B cell (primary cell): ENCODE data around the gene SYNJ2. TPM values are rescaled to one million over a fixed set of nuclear protein-coding genes. Genes with fewer than 3 reads are reported as not detected.

Source experiments
- ATAC-seq: fragments of 200-7000 bp; cut with Tn5 transposase; one replicate; pipeline ENCODE4 v1.10.0; 2021; ENCODE audit warnings: low read depth, mild to moderate bottlenecking, moderate number of reproducible peaks, moderate library complexity
- CTCF ChIA-PET: fragments of 350-600 bp; sonication (Branson Sonifier 250); formaldehyde crosslinking; loops from one replicate; lab custom pipeline; 2021; ENCODE audit warnings: antibody characterized with exemption, inconsistent platforms; lab: Charles Lee
- POLR2A ChIA-PET: fragments of 350-600 bp; sonication (Branson Sonifier 250); formaldehyde crosslinking; loops from one replicate; lab custom pipeline; 2021; ENCODE audit warnings: antibody characterized with exemption; lab: Charles Lee
- DNase-seq: peaks from one replicate; pipeline ENCODE4 v3.0.0; 2013
- H2AFZ ChIP-seq: 2 replicates; pipeline ENCODE4 v1.6.1; 2012; ENCODE audit warnings: mild to moderate bottlenecking, low read depth, low read length; ENCODE audit not compliant: insufficient read depth, poor library complexity, severe bottlenecking
- H3K27ac ChIP-seq, 2 donors: 1 replicate in 1 of 2; 2 replicates in 1 of 2; pipeline ENCODE4 v1.5.1; 2012 to 2013; ENCODE audit warnings: low read length in 2 of 2, mild to moderate bottlenecking in 2 of 2, moderate library complexity in 1 of 2
- H3K27me3 ChIP-seq, 4 experiments: fragments of 200-600 bp in 1 of 4; sonication (generic) in 1 of 4; replicated peaks in 1 of 4; 1 replicate in 2 of 4; 2 replicates in 2 of 4; pipeline versions ENCODE4 v1.6.1 to v1.7.0; 2013 to 2016; ENCODE audit warnings: low read length in 3 of 4, mild to moderate bottlenecking in 2 of 4, mixed read lengths in 1 of 4, moderate library complexity in 1 of 4; ENCODE audit not compliant: insufficient read depth in 4 of 4, control insufficient read depth in 3 of 4; ENCODE audit errors: control extremely low read depth in 1 of 4
- H3K36me3 ChIP-seq, 2 experiments: replicated peaks in 1 of 2; 1 replicate in 1 of 2; 2 replicates in 1 of 2; pipeline versions ENCODE4 v1.6.1 to v1.7.1; 2013; ENCODE audit warnings: low read length in 1 of 2; ENCODE audit not compliant: insufficient read depth in 2 of 2, control insufficient read depth in 1 of 2; ENCODE audit errors: control extremely low read depth in 1 of 2, extremely low read depth in 1 of 2
- H3K4me1 ChIP-seq, 2 donors: fragments of 200-600 bp in 1 of 2; sonication (generic) in 1 of 2; 1 replicate in 1 of 2; 2 replicates in 1 of 2; pipeline versions ENCODE4 v1.5.1 to v1.6.1; 2013 to 2017; ENCODE audit warnings: low read length in 2 of 2; ENCODE audit not compliant: control insufficient read depth in 2 of 2, insufficient read depth in 2 of 2
- H3K4me2 ChIP-seq: replicated peaks from 2 replicates; pipeline ENCODE3; 2012; ENCODE audit warnings: mild to moderate bottlenecking, low read depth, low read length; ENCODE audit not compliant: poor library complexity, severe bottlenecking
- H3K4me3 ChIP-seq, 5 experiments: fragments of 200-600 bp in 1 of 5; sonication (generic) in 1 of 5; 1 replicate in 3 of 5; 2 replicates in 2 of 5; pipeline versions ENCODE4 v1.5.1 to v1.7.0; 2011 to 2016; ENCODE audit warnings: low read length in 4 of 5, mild to moderate bottlenecking in 4 of 5, low read depth in 2 of 5, control low read depth in 1 of 5, moderate library complexity in 1 of 5; ENCODE audit not compliant: insufficient read depth in 1 of 5; ENCODE audit errors: control extremely low read depth in 1 of 5, extremely low read depth in 1 of 5
- H3K79me2 ChIP-seq: fragments of 200-600 bp; sonication (generic); one replicate; pipeline ENCODE4 v1.6.0; 2016; ENCODE audit warnings: low read length; ENCODE audit not compliant: control insufficient read depth, insufficient read depth
- H3K9ac ChIP-seq: fragments of 200-600 bp; sonication (generic); 2 replicates; pipeline ENCODE4 v1.6.1; 2017; ENCODE audit warnings: mild to moderate bottlenecking, low read length, moderate library complexity
- H3K9me3 ChIP-seq, 3 donors: one replicate each; pipeline versions ENCODE4 v1.6.1 to v1.7.1; 2013; ENCODE audit warnings: low read length in 2 of 3; ENCODE audit not compliant: control insufficient read depth in 2 of 3, insufficient read depth in 1 of 3; ENCODE audit errors: control extremely low read depth in 1 of 3
- H4K20me1 ChIP-seq: 2 replicates; pipeline ENCODE4 v1.6.0; 2012; ENCODE audit warnings: mild to moderate bottlenecking, low read length; ENCODE audit not compliant: insufficient read depth, control insufficient read depth, poor library complexity, severe bottlenecking
- H3K27ac Mint-ChIP-seq: one replicate; pipeline ENCODE4 v1.8.0; 2021; ENCODE audit warnings: mixed read lengths
- H3K27me3 Mint-ChIP-seq: one replicate; pipeline ENCODE4 v1.8.0; 2021; ENCODE audit warnings: mixed read lengths
- H3K4me1 Mint-ChIP-seq: one replicate; pipeline ENCODE4 v1.8.0; 2021; ENCODE audit warnings: mixed read lengths
- H3K4me3 Mint-ChIP-seq: one replicate; pipeline ENCODE4 v1.8.0; 2021; ENCODE audit warnings: mixed read lengths
- H3K9me3 Mint-ChIP-seq: one replicate; pipeline ENCODE4 v1.8.0; 2022; ENCODE audit warnings: mixed read lengths; ENCODE audit not compliant: insufficient read depth
- EZH2 ChIP-seq: IDR thresholded peaks from 2 replicates; pipeline ENCODE4 v1.6.1; 2012; ENCODE audit warnings: borderline replicate concordance, low read depth, mild to moderate bottlenecking, moderate library complexity, low read length; ENCODE audit not compliant: insufficient read depth, poor library complexity, severe bottlenecking
- WGBS: methylation state at CpG from one replicate; pipeline ENCODE4 v1.1.5; 2013; ENCODE audit warnings: missing lambda C conversion rate; ENCODE audit not compliant: insufficient coverage; 5-methylcytosine and 5-hydroxymethylcytosine counted together
- intact Hi-C: fragments of 100-400 bp; cut with micrococcal nuclease; formaldehyde crosslinking; loops from one replicate; pipeline ENCODE4 v1.10.0; 2022
- polyA plus RNA-seq: library from polyadenylated mRNA; depleted of rRNA; stranded (reverse); fragments of >200 nt; gene quantifications from 2 replicates; pipeline ENCODE4 v1.2.3, GENCODE V29; 2012
- total RNA-seq, 2 donors: library from RNA; stranded (reverse); fragments of 120-200 nt in 1 of 2; gene quantifications; 1 replicate in 1 of 2; 2 replicates in 1 of 2; pipeline versions ENCODE4 v1.2.3 to v1.2.4, GENCODE V29; 2013 to 2022
- TF ChIP-seq, protein P1 (sequence below): fragments of 200-600 bp; IDR thresholded peaks from one replicate; pipeline ENCODE4 v1.8.0; 2022; ENCODE audit warnings: antibody characterized with exemption, mild to moderate bottlenecking

The SYNJ2 gene
- total and polyA plus RNA-seq, 2 donors (not counting 1 experiment from before 2014, with no cell fraction given): 5.2 to 11.4 TPM

DNA sequence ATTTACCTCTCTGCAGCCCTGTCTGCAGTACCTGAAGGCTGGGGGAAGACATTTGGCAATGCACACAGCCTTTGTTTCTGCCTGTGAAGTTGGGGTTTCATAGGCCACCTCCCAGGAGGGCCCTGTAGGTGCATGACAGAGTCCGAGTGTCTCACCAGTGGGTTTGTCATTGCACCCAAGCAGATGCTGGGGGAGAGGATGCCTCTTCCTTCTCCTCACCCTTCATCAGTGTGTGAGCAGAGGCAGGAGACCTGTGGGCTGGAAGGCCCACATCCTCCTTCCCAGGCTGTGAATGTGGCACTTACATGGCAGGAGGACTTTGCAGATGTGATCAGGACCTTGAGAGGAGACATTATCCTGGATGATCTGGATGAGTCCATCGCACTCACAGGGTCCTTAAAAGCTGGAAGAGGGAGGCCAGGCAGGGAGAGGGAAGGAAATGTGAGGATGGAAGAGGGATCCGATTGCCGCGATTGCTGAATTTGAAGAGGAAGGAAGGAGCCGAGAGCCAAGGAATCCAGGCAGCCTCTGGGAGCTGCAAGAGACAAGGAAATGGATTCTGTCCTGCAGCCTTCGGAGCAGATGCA, 30.4 kb downstream of the SYNJ2 start:
- peaks cover 28% of the 10 kb centered on the region for H3K79me2 ChIP-seq
- H2AFZ ChIP-seq: no peak overlapping the region
- CTCF ChIA-PET: interaction anchor here (0.7 kb wide), 1 partner anchor 14 kb away, joined by 3 read pairs; no protein-coding TSS in a partner anchor
- no peak for ATAC-seq
- Mint-ChIP-seq H3K27me3 (no peaks in the 10 kb centered on the region), H3K4me3 (no peak overlapping the region), H3K4me1 (peaks cover 60% of the 10 kb centered on the region), H3K27ac (no peak overlapping the region), H3K9me3 (no peaks in the 10 kb centered on the region)
- no peaks in the 10 kb centered on the region for H4K20me1 ChIP-seq
- no peak for TF ChIP-seq EZH2
- TF ChIP-seq, protein P1, sequence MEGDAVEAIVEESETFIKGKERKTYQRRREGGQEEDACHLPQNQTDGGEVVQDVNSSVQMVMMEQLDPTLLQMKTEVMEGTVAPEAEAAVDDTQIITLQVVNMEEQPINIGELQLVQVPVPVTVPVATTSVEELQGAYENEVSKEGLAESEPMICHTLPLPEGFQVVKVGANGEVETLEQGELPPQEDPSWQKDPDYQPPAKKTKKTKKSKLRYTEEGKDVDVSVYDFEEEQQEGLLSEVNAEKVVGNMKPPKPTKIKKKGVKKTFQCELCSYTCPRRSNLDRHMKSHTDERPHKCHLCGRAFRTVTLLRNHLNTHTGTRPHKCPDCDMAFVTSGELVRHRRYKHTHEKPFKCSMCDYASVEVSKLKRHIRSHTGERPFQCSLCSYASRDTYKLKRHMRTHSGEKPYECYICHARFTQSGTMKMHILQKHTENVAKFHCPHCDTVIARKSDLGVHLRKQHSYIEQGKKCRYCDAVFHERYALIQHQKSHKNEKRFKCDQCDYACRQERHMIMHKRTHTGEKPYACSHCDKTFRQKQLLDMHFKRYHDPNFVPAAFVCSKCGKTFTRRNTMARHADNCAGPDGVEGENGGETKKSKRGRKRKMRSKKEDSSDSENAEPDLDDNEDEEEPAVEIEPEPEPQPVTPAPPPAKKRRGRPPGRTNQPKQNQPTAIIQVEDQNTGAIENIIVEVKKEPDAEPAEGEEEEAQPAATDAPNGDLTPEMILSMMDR: no peak
- no peaks in the 10 kb centered on the region for H3K27me3 ChIP-seq
- no peak for DNase-seq
- 99% methylated on average over 6 of the region's 7 CpGs for WGBS
- peaks cover 0 to 6% (median 0%) of the 10 kb centered on the region in 3 donors for H3K9me3 ChIP-seq
- no peaks in the 10 kb centered on the region for H3K36me3 ChIP-seq
- no peak overlapping the region for H3K4me2 ChIP-seq
- H3K4me3 ChIP-seq: no peak overlapping the region
- no peak overlapping the region for H3K9ac ChIP-seq
- H3K4me1 ChIP-seq: peaks cover 11 to 24% of the 10 kb centered on the region in 2 donors
- intact Hi-C loops: no loop called here
- H3K27ac ChIP-seq: no peak overlapping the region
- POLR2A ChIA-PET: no interaction called here

DNA sequence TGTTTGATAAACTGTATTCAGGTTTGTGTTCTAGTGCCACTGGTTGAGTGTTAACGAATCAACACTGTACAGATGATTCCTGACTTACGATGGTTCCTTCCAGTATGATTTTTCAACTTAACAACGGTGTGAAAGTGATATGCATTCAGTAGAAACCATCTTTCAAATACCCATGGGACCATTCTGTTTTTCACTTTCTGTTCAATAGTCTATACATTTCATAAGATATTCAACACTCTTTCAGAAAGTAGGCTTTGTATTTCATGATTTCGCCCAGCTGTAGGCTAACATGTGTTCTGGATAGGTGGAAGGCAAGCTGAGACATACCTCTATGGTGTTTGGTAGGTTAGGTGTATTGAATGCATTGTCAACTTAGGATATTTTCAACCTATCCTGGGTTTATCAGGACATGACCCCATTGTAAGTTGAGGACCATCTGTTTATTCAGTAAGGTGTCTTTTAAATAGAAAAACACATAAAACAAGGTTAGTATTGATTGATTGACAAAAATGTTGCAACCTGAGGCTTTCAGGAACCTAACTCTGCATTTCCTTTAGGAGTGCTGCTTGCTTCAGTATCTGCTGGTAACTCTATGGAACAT, 32.3 kb downstream of the SYNJ2 start:
- Histone ChIP-seq H3K4me1 (peaks cover 10 to 18% of the 10 kb centered on the region in 2 donors), H3K9ac (no peak overlapping the region), H3K27ac (no peak overlapping the region), H3K27me3 (no peaks in the 10 kb centered on the region), H4K20me1 (no peaks in the 10 kb centered on the region), H3K79me2 (peaks cover 28% of the 10 kb centered on the region), H3K9me3 (peaks cover 0 to under 1% (median 0%) of the 10 kb centered on the region in 3 donors), H3K4me3 (no peak overlapping the region), H2AFZ (no peak overlapping the region), H3K4me2 (no peak overlapping the region), H3K36me3 (peaks cover 0 to 8% of the 10 kb centered on the region in 2 experiments)
- ChIA-PET CTCF (interaction anchor here (1.1 kb wide), 1 partner anchor 15 kb away, joined by 3 read pairs; no protein-coding TSS in a partner anchor), POLR2A (no interaction called here)
- DNase-seq: no peak
- no CpG with 5 or more reads among the region's 4 CpGs for WGBS
- intact Hi-C loops: no loop called here
- Mint-ChIP-seq H3K4me3 (no peak overlapping the region), H3K27me3 (no peaks in the 10 kb centered on the region), H3K9me3 (no peaks in the 10 kb centered on the region), H3K27ac (peak overlapping the region; percentile 3), H3K4me1 (peaks cover 53% of the 10 kb centered on the region)
- no peak for TF ChIP-seq EZH2
- TF ChIP-seq, protein P1: no peak
- no peak for ATAC-seq
